Prostate gland (tissue), 2 donors: ENCODE measurements around the gene GDI1. TPM values are rescaled to one million over a fixed set of nuclear protein-coding genes. Genes with fewer than 3 reads are reported as not detected.

Source experiments
- DNase-seq: peaks from one replicate; pipeline ENCODE4 v3.0.0-alpha.2; 2019; ENCODE audit warnings: low spot score
- H3K27ac ChIP-seq, 2 donors: fragments of 200-600 bp; sonication (generic); 2 replicates each; pipeline ENCODE4 v1.5.1; 2017 to 2019
- H3K27me3 ChIP-seq: fragments of 200-600 bp; sonication (generic); replicated peaks from 2 replicates; pipeline ENCODE4 v1.5.1; 2019; ENCODE audit not compliant: insufficient read depth
- H3K36me3 ChIP-seq, 2 donors: fragments of 200-600 bp; sonication (generic); 1 replicate in 1 of 2; 2 replicates in 1 of 2; pipeline versions ENCODE4 v1.5.1 to v1.8.1; 2017 to 2019
- H3K4me1 ChIP-seq: fragments of 200-600 bp; sonication (generic); replicated peaks from 2 replicates; pipeline ENCODE4 v1.5.1; 2019
- H3K4me3 ChIP-seq, 2 donors: fragments of 200-600 bp; sonication (generic); 2 replicates each; pipeline ENCODE4 v1.5.1; 2017 to 2019
- H3K9me3 ChIP-seq: fragments of 200-600 bp; sonication (generic); 2 replicates; pipeline ENCODE4 v1.5.1; 2017
- POLR2A ChIP-seq: fragments of 450-650 bp; IDR thresholded peaks from one replicate; pipeline ENCODE4 v1.6.1; 2016; ENCODE audit warnings: antibody characterized with exemption, mild to moderate bottlenecking
- POLR2AphosphoS5 ChIP-seq: sonication (generic); formaldehyde crosslinking; IDR thresholded peaks from one replicate; pipeline ENCODE4 v1.6.1; 2017; ENCODE audit warnings: antibody characterized with exemption
- WGBS: methylation state at CpG from one replicate; pipeline ENCODE4 v1.1.5; 2018; 5-methylcytosine and 5-hydroxymethylcytosine counted together
- intact Hi-C: fragments of 100-400 bp; cut with DNase I; formaldehyde crosslinking; loops from one replicate; pipeline ENCODE4 v1.14.2; 2022
- total RNA-seq, 2 donors: library from RNA; depleted of rRNA; stranded (reverse); fragments of >200 nt; gene quantifications; one replicate each; pipeline ENCODE4 v1.1.0, GENCODE V29; 2016
- TF ChIP-seq, protein P1 (sequence below), 4 experiments: fragments of 200-600 bp in 2 of 4; fragments of 450-650 bp in 2 of 4; sonication (generic) in 2 of 4; IDR thresholded peaks; 1 replicate in 3 of 4; 2 replicates in 1 of 4; pipeline ENCODE4 v1.5.1; 2016 to 2019; ENCODE audit warnings: antibody characterized with exemption in 4 of 4, mild to moderate bottlenecking in 2 of 4, moderate library complexity in 2 of 4

Gene GDI1
- total RNA-seq, 2 donors from 2014 or later = 52.9 to 148 TPM

DNA sequence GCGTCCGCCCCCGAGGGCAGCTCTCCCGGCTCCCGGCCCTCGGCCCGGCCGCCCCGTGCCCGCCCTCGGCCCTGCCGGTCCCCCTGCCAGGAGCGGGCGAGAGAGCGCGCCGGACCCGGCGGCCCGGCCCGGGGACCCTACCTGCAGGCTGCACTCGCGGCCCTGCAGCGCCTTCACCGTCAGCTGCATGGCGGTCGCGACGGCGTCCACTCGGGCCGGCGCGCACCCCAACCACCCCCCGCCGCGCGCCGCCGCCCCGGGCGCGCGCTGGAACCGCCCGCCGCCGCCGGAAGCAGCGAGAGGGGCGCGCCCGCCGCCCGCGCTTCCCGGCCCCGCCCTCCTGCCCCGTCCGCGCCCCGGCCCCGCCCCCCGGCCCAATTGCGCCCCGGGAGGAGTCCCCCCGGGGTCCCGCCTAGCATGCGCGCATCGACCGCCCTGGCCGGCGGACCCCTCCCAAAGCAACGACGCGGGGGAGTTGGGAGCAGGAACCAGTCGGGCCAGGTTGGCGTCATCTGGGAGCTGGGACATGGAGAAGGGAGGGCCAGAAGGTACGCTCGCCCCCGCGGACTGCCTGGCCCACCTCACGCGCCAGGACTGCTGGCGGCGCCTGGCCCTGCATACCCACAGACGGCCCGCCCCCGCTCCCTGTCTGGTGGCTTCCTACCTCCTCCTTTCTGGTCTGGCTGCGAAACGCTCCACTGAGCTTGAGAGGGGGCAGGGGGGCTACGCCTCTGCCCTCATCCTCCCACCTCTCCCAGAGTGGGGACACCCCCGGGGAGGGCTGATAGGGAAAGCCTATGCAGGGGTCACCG is 49.6 kb downstream of the GDI1 start, which contains the start of gene UBL4A:
UBL4A (minus strand) TSS at position 220 of the 812 bp plus-strand sequence; CDS start at position 189, 31 bp downstream.
- peak; percentile 45 for TF ChIP-seq POLR2A
- TF ChIP-seq POLR2AphosphoS5 = peak; percentile 56
- TF ChIP-seq, protein P1, sequence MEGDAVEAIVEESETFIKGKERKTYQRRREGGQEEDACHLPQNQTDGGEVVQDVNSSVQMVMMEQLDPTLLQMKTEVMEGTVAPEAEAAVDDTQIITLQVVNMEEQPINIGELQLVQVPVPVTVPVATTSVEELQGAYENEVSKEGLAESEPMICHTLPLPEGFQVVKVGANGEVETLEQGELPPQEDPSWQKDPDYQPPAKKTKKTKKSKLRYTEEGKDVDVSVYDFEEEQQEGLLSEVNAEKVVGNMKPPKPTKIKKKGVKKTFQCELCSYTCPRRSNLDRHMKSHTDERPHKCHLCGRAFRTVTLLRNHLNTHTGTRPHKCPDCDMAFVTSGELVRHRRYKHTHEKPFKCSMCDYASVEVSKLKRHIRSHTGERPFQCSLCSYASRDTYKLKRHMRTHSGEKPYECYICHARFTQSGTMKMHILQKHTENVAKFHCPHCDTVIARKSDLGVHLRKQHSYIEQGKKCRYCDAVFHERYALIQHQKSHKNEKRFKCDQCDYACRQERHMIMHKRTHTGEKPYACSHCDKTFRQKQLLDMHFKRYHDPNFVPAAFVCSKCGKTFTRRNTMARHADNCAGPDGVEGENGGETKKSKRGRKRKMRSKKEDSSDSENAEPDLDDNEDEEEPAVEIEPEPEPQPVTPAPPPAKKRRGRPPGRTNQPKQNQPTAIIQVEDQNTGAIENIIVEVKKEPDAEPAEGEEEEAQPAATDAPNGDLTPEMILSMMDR (IDR thresholded peaks at IDR 0.05) = peak in 1 of 4 experiments; percentile 10
- intact Hi-C loops = loop anchor here (5.0 kb wide), 1 partner anchor 49 kb away; the partner anchor contains the start of gene GDI1
- Histone ChIP-seq H3K27ac (peak within 1 kb of the TSS; percentile 80 to 85), H3K27me3 (no peaks in the 10 kb centered on the region), H3K4me3 (peak within 1 kb of the TSS; percentile 54 to 57), H3K4me1 (no peaks in the 10 kb centered on the region), H3K9me3 (no peaks in the 10 kb centered on the region), H3K36me3 (no peaks in the 10 kb centered on the region)
- 0% methylated on average over 1 of the region's 95 CpGs for WGBS
- DNase-seq = peak; percentile 66

DNA sequence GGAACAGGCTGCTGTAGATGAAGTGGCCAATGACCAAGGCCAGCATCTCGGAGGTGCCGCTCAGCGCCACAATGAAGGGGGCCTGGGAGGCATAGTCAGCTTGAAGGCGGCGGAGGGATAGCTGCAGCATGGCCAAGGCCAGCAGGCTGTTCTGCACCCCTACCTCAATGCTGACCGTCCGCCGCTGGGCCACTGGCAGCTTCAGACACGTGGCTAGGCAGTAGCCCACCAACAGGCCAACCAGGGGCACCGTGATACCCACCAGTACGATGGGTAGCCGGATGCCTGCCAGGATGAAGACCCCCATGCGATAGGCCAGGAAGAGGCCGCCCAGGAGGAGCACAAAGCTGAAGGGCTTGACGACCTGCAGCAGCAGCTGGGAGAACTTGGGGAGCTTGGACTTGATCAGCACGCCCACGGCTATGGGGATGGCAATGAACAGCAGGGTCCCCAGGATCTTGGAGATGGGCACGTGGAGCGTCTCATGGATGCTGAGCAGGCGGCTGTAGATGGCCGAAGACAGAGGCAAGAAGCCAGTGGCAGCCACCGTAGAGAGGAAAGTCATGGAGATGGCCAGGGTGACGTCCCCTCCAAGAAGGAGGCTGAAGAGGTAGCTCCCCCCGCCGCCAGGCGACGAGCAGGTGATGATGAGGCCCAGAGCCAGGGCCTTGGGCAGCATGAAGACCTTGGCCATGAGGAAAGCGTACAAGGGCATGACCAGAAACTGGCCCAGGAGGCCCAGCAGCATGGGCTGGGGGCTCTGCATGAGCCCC is 50.8 kb downstream of the GDI1 start:
- intact Hi-C loops = loop anchor here (5.0 kb wide), 1 partner anchor 50 kb away; the partner anchor contains the start of gene GDI1
- DNase-seq = no peak
- Histone ChIP-seq H3K4me1 (no peaks in the 10 kb centered on the region), H3K4me3 (no peak overlapping the region), H3K27me3 (no peaks in the 10 kb centered on the region), H3K9me3 (no peaks in the 10 kb centered on the region), H3K36me3 (no peaks in the 10 kb centered on the region), H3K27ac (peak overlapping the region; percentile 80 to 85)
- 93% methylated on average over 25 of the region's 28 CpGs for whole genome bisulfite sequencing
- TF ChIP-seq, protein P1 (IDR thresholded peaks at IDR 0.05) = no peak
- TF ChIP-seq POLR2AphosphoS5 = no peak
- TF ChIP-seq POLR2A = no peak

DNA sequence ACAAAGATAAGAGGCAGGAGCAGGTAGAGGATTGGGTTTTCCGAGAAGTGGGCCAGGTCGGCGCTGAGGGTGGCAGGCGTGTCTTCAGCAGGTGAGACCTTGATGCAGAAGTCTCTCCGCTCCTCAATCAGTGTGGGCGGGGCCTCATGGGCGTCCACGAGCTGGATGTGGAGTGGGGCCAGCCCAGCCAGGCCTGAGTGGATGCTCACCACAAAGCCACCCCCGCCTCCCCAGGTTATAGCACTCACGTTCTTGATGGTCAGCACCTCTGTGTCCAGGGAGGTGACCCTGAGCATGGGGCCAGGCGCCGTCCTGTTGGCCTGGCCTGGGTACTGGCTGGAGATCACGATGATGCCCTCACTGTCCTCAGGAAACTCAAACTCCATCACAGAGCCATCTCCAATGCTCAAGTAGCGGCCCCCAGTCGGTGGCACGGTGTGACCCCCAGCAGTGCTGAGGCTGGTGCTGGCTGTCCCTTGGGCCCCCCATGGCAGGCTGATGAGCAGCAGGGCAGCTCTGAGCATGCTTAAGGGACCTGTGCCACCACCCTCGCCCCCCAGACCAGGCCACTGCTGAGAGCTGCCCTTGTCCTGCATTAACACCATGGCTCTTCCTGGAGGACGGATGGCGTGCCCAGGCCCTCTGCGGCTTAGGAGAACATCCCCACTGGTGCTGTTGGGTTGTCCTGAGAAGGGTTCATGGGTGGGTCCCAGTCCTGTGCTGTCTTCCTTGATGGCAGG is 51.6 kb downstream of the GDI1 start:
- intact Hi-C loops = loop anchor here (5.0 kb wide), 1 partner anchor 51 kb away; the partner anchor contains the start of gene GDI1

DNA sequence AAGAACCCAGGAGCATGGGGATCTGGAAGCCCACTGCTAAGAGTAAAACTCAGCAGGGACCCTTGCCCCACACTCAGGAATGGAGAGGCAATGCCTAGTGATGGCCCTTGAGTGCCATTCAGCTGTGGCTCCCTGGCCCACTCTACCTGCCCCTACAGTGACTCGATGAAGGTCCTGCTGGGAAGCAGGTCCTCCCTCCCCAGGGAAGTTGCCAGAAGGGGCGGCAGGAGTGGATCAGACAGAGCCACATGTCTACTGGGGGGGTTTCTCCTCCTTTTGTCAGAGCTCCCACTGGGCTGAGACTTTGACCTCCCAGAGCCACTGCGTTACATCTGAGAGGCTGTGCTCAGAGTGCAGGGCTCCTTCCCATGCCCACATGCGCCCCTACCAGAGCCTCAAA is 52.2 kb downstream of the GDI1 start:
- Histone ChIP-seq H3K4me1 (no peaks in the 10 kb centered on the region), H3K9me3 (no peaks in the 10 kb centered on the region), H3K27me3 (no peaks in the 10 kb centered on the region), H3K27ac (peak overlapping the region in 1 of 2 donors; percentile 93), H3K4me3 (peak overlapping the region in 1 of 2 donors; percentile 47), H3K36me3 (no peaks in the 10 kb centered on the region)
- intact Hi-C loops = loop anchor here (5.0 kb wide), 1 partner anchor 52 kb away; the partner anchor contains the start of gene GDI1
- no peak for DNase-seq
- WGBS = no CpG with 5 or more reads among the region's 4 CpGs
- TF ChIP-seq POLR2AphosphoS5 (no peak), POLR2A (no peak)
- TF ChIP-seq, protein P1 (IDR thresholded peaks at IDR 0.05) = no peak

More for the DNA sequence above, 51.6 kb downstream of the GDI1 start:
- no peaks in the 10 kb centered on the region for H3K36me3 ChIP-seq
- TF ChIP-seq, protein P1 (IDR thresholded peaks at IDR 0.05) = no peak
- TF ChIP-seq POLR2A (no peak), POLR2AphosphoS5 (no peak)
- no peak overlapping the region for H3K4me3 ChIP-seq
- no peaks in the 10 kb centered on the region for H3K4me1 ChIP-seq
- no peaks in the 10 kb centered on the region for H3K27me3 ChIP-seq
- 81% methylated on average over 15 of the region's 20 CpGs for WGBS
- no peaks in the 10 kb centered on the region for H3K9me3 ChIP-seq
- no peak overlapping the region for H3K27ac ChIP-seq
- no peak for DNase-seq
